Liver (tissue), 3 donors: ENCODE measurements around the gene FILIP1L.

ENCODE experiments used
- EGR1 ChIP-seq, 2 donors: IDR thresholded peaks; 2 replicates each; pipeline ENCODE4 v1.6.1; 2016 to 2018; ENCODE audit warnings: antibody characterized with exemption in 2 of 2, low read depth in 2 of 2
- FOXA1 ChIP-seq: IDR thresholded peaks from 2 replicates; pipeline ENCODE4 v1.6.1; 2016; ENCODE audit warnings: antibody characterized with exemption
- GABPA ChIP-seq, 2 donors: IDR thresholded peaks in 1 of 2; conservative IDR thresholded peaks in 1 of 2; 2 replicates each; pipeline ENCODE4 v1.6.1; 2016; ENCODE audit warnings: antibody characterized with exemption in 2 of 2, mild to moderate bottlenecking in 1 of 2, moderate library complexity in 1 of 2
- NR2F2 ChIP-seq: IDR thresholded peaks from 2 replicates; pipeline ENCODE4 v1.6.1; 2016; ENCODE audit warnings: antibody characterized with exemption
- RAD21 ChIP-seq, 2 donors: IDR thresholded peaks; 2 replicates each; pipeline ENCODE4 v1.6.1; 2016; ENCODE audit warnings: antibody characterized with exemption in 2 of 2, mild to moderate bottlenecking in 2 of 2
- RXRA ChIP-seq, 2 donors: IDR thresholded peaks; 2 replicates each; pipeline ENCODE4 v1.6.1; 2017 to 2018; ENCODE audit warnings: antibody characterized with exemption in 2 of 2, mild to moderate bottlenecking in 1 of 2
- YY1 ChIP-seq: IDR thresholded peaks from 2 replicates; pipeline ENCODE4 v1.6.1; 2016; ENCODE audit warnings: antibody characterized with exemption, mild to moderate bottlenecking
- TF ChIP-seq, protein P1 (sequence below): fragments of 150-350 bp; IDR thresholded peaks from 2 replicates; pipeline ENCODE4 v1.5.1; 2017; ENCODE audit warnings: improper control_type of control experiment, low read depth, low read length; ENCODE audit not compliant: missing input control
- TF ChIP-seq, protein P2 (sequence below): IDR thresholded peaks from 2 replicates; pipeline ENCODE4 v1.6.1; 2016; ENCODE audit warnings: antibody characterized with exemption
- TF ChIP-seq, protein P3 (sequence below): IDR thresholded peaks from 2 replicates; pipeline ENCODE4 v1.6.1; 2016; ENCODE audit warnings: antibody characterized with exemption, mild to moderate bottlenecking
- donor health status: healthy.
- donor health status: healthy.

DNA sequence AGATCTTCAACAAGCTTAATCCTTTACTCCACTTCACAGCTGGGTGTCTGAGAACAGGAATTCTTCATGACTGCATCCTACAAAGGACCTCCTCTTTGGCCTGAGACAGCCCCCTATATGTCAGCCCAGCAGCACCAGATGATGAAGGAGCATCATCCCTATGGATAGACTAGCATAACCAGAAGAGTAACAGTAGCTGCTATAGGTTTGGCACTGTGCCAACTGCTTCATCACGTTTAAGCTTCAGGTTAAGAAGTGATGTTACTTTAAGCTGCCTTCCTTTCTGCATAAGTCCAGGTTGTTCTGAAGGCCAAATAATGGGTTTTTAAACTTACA, 246.0 kb downstream of the FILIP1L start:
- TF ChIP-seq, protein P1, sequence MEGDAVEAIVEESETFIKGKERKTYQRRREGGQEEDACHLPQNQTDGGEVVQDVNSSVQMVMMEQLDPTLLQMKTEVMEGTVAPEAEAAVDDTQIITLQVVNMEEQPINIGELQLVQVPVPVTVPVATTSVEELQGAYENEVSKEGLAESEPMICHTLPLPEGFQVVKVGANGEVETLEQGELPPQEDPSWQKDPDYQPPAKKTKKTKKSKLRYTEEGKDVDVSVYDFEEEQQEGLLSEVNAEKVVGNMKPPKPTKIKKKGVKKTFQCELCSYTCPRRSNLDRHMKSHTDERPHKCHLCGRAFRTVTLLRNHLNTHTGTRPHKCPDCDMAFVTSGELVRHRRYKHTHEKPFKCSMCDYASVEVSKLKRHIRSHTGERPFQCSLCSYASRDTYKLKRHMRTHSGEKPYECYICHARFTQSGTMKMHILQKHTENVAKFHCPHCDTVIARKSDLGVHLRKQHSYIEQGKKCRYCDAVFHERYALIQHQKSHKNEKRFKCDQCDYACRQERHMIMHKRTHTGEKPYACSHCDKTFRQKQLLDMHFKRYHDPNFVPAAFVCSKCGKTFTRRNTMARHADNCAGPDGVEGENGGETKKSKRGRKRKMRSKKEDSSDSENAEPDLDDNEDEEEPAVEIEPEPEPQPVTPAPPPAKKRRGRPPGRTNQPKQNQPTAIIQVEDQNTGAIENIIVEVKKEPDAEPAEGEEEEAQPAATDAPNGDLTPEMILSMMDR, result no peak
- TF ChIP-seq, protein P2, sequence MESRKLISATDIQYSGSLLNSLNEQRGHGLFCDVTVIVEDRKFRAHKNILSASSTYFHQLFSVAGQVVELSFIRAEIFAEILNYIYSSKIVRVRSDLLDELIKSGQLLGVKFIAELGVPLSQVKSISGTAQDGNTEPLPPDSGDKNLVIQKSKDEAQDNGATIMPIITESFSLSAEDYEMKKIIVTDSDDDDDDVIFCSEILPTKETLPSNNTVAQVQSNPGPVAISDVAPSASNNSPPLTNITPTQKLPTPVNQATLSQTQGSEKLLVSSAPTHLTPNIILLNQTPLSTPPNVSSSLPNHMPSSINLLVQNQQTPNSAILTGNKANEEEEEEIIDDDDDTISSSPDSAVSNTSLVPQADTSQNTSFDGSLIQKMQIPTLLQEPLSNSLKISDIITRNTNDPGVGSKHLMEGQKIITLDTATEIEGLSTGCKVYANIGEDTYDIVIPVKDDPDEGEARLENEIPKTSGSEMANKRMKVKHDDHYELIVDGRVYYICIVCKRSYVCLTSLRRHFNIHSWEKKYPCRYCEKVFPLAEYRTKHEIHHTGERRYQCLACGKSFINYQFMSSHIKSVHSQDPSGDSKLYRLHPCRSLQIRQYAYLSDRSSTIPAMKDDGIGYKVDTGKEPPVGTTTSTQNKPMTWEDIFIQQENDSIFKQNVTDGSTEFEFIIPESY, result no peak
- no peak for TF ChIP-seq RAD21 (IDR thresholded peaks at IDR 0.05)
- no peak for TF ChIP-seq GABPA (IDR thresholded peaks at IDR 0.05 in 1 of 2, conservative IDR thresholded peaks at IDR 0.05 in 1 of 2)
- TF ChIP-seq RXRA (IDR thresholded peaks at IDR 0.05), result no peak
- TF ChIP-seq EGR1 (IDR thresholded peaks at IDR 0.05; ENCODE audit: low read depth in 2 of 2), result no peak
- TF ChIP-seq NR2F2, result no peak
- TF ChIP-seq, protein P3, sequence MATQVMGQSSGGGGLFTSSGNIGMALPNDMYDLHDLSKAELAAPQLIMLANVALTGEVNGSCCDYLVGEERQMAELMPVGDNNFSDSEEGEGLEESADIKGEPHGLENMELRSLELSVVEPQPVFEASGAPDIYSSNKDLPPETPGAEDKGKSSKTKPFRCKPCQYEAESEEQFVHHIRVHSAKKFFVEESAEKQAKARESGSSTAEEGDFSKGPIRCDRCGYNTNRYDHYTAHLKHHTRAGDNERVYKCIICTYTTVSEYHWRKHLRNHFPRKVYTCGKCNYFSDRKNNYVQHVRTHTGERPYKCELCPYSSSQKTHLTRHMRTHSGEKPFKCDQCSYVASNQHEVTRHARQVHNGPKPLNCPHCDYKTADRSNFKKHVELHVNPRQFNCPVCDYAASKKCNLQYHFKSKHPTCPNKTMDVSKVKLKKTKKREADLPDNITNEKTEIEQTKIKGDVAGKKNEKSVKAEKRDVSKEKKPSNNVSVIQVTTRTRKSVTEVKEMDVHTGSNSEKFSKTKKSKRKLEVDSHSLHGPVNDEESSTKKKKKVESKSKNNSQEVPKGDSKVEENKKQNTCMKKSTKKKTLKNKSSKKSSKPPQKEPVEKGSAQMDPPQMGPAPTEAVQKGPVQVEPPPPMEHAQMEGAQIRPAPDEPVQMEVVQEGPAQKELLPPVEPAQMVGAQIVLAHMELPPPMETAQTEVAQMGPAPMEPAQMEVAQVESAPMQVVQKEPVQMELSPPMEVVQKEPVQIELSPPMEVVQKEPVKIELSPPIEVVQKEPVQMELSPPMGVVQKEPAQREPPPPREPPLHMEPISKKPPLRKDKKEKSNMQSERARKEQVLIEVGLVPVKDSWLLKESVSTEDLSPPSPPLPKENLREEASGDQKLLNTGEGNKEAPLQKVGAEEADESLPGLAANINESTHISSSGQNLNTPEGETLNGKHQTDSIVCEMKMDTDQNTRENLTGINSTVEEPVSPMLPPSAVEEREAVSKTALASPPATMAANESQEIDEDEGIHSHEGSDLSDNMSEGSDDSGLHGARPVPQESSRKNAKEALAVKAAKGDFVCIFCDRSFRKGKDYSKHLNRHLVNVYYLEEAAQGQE, result no peak
- no peak for TF ChIP-seq FOXA1
- TF ChIP-seq YY1, result no peak
